Neural progenitor cell (in vitro differentiated cells): ENCODE data around the gene COL13A1. TPM values are rescaled to one million over a fixed set of nuclear protein-coding genes. Genes with fewer than 3 reads are reported as not detected.

Experiments
- DNase-seq: peaks from one replicate; pipeline ENCODE4 v3.0.0-alpha.2; 2016; ENCODE audit warnings: low spot score
- H2AFZ ChIP-seq: fragments of 200-600 bp; sonication (generic); replicated peaks from 2 replicates; pipeline ENCODE4 v1.6.1; 2016; ENCODE audit warnings: antibody characterized with exemption
- H3F3A ChIP-seq: fragments of 200-600 bp; sonication (generic); 2 replicates; pipeline ENCODE4 v1.6.1; 2016; ENCODE audit warnings: antibody characterized with exemption, low read depth
- H3K27ac ChIP-seq: fragments of 200-600 bp; sonication (generic); 2 replicates; pipeline ENCODE4 v1.5.1; 2016; ENCODE audit warnings: mild to moderate bottlenecking
- H3K27me3 ChIP-seq: fragments of 200-600 bp; sonication (generic); 2 replicates; pipeline ENCODE4 v1.6.1; 2016; ENCODE audit warnings: mild to moderate bottlenecking, moderate library complexity
- H3K36me3 ChIP-seq: fragments of 200-600 bp; sonication (generic); 2 replicates; pipeline ENCODE4 v1.5.1; 2016
- H3K4me1 ChIP-seq: fragments of 200-600 bp; sonication (generic); 2 replicates; pipeline ENCODE4 v1.6.1; 2016; ENCODE audit warnings: mixed run types
- H3K4me2 ChIP-seq: fragments of 200-600 bp; sonication (generic); 2 replicates; pipeline ENCODE4 v1.6.1; 2016
- H3K4me3 ChIP-seq: fragments of 200-600 bp; sonication (generic); 2 replicates; pipeline ENCODE4 v1.5.1; 2016
- H3K79me2 ChIP-seq: fragments of 200-600 bp; sonication (generic); 2 replicates; pipeline ENCODE4 v1.6.1; 2016; ENCODE audit warnings: low read depth
- H3K9ac ChIP-seq: fragments of 200-600 bp; sonication (generic); 2 replicates; pipeline ENCODE4 v1.6.1; 2016
- H3K9me3 ChIP-seq: fragments of 200-600 bp; sonication (generic); 2 replicates; pipeline ENCODE4 v1.5.1; 2016; ENCODE audit warnings: low read depth
- H4K20me1 ChIP-seq: fragments of 200-600 bp; sonication (generic); 2 replicates; pipeline ENCODE4 v1.6.1; 2016; ENCODE audit warnings: low read depth
- H3K27ac Mint-ChIP-seq: 3 replicates; pipeline ENCODE4 v1.8.0; 2021; ENCODE audit warnings: mixed read lengths
- H3K27me3 Mint-ChIP-seq: 2 replicates; pipeline ENCODE4 v1.8.0; 2022; ENCODE audit warnings: low read depth, mild to moderate bottlenecking, inconsistent platforms, moderate library complexity, mixed read lengths; ENCODE audit not compliant: insufficient read depth
- H3K36me3 Mint-ChIP-seq: 3 replicates; pipeline ENCODE4 v1.8.0; 2021; ENCODE audit warnings: mixed read lengths
- H3K4me1 Mint-ChIP-seq: 3 replicates; pipeline ENCODE4 v1.8.0; 2021; ENCODE audit warnings: mixed read lengths
- H3K4me3 Mint-ChIP-seq: 3 replicates; pipeline ENCODE4 v1.8.0; 2021; ENCODE audit warnings: mild to moderate bottlenecking, moderate library complexity, mixed read lengths
- H3K9me3 Mint-ChIP-seq: 3 replicates; pipeline ENCODE4 v1.8.0; 2020; ENCODE audit warnings: mixed read lengths
- CTCF ChIP-seq: fragments of 200-600 bp; sonication (generic); IDR thresholded peaks from 2 replicates; pipeline ENCODE4 v1.5.1; 2017; ENCODE audit warnings: antibody characterized with exemption, mild to moderate bottlenecking
- EZH2 ChIP-seq: fragments of 200-600 bp; sonication (generic); IDR thresholded peaks from 2 replicates; pipeline ENCODE4 v1.6.1; 2017; ENCODE audit warnings: antibody characterized with exemption, mild to moderate bottlenecking, moderate library complexity
- EZH2phosphoT487 ChIP-seq: fragments of 200-600 bp; sonication (generic); IDR thresholded peaks from 2 replicates; pipeline ENCODE4 v1.6.1; 2017; ENCODE audit warnings: antibody characterized with exemption
- total RNA-seq: library from RNA; depleted of rRNA; stranded (reverse); fragments of >200 nt; gene quantifications from 2 replicates; pipeline ENCODE4 v1.2.3, GENCODE V29; 2015; ENCODE audit warnings: low replicate concordance

COL13A1 gene
- total RNA-seq, 1 donor from 2014 or later = 1.3 TPM

GRCh38 chr10:69879634-69880257 lies 78.0 kb downstream of the COL13A1 start:
- Histone ChIP-seq H3K79me2 (no peaks in the 10 kb centered on the region), H2AFZ (peak overlapping the region; percentile 53), H3K9ac (no peak overlapping the region), H3K27ac (no peak overlapping the region), H3K4me3 (no peak overlapping the region), H3F3A (peaks cover 6% of the 10 kb centered on the region), H3K36me3 (no peaks in the 10 kb centered on the region), H3K4me2 (peak overlapping the region; percentile 19), H4K20me1 (no peaks in the 10 kb centered on the region), H3K9me3 (no peaks in the 10 kb centered on the region), H3K27me3 (no peaks in the 10 kb centered on the region), H3K4me1 (peaks cover 27% of the 10 kb centered on the region)
- Mint-ChIP-seq H3K36me3 (no peaks in the 10 kb centered on the region), H3K27me3 (peaks cover 14% of the 10 kb centered on the region), H3K9me3 (no peaks in the 10 kb centered on the region), H3K27ac (peak overlapping the region; percentile 93), H3K4me3 (peak overlapping the region; percentile 43), H3K4me1 (peaks cover 46% of the 10 kb centered on the region)
- no peak for DNase-seq
- TF ChIP-seq CTCF (no peak), EZH2 (no peak), EZH2phosphoT487 (no peak)

DNA sequence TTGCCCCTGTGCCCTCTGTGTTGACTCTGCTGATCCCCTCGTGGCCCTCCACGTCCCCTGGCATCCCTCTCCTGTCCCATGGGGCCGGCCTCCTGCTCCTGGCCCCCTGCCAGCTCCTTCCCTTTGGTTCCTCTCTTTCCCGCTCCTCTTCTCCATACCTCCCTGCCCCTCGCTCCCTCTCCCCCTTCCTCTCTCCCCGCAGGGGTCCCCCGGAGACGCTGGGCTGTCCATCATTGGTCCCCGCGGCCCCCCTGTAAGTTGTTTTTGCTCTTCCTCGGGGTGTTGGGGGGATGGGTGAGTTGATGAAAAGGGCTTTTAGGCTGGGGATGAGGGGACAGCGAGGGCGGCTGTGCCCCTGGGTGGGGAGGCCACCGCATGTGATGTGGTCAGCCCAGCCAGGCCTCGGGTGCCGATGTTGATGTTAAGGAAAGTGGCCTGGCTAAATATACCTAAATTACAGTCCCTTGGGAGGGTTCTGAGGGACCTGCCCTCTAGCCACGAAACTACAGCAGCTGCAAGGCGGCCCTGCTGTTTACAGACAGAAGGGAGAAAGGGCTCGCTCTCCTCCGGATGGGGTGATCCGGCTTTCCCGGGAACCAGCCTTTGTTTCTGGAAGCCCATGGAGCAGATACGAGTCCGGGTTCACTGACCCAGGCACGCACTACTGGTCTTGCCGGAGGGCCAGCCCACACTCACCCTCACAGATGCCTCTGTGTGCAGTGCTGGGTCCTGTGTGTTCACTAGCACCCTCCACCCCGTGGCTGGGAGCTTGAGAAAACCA lies 78.8 kb downstream of the COL13A1 start:
- Histone ChIP-seq H3F3A (peaks cover 6% of the 10 kb centered on the region), H3K27me3 (no peaks in the 10 kb centered on the region), H3K36me3 (no peaks in the 10 kb centered on the region), H3K4me2 (peak overlapping the region; percentile 19), H3K79me2 (no peaks in the 10 kb centered on the region), H3K9ac (no peak overlapping the region), H3K4me3 (no peak overlapping the region), H4K20me1 (no peaks in the 10 kb centered on the region), H3K27ac (no peak overlapping the region), H3K9me3 (no peaks in the 10 kb centered on the region), H2AFZ (peak overlapping the region; percentile 53), H3K4me1 (peaks cover 27% of the 10 kb centered on the region)
- no peak for TF ChIP-seq EZH2phosphoT487
- TF ChIP-seq CTCF = no peak
- TF ChIP-seq EZH2 = no peak
- H3K27me3 Mint-ChIP-seq = peaks cover 11% of the 10 kb centered on the region
- DNase-seq = no peak
- no peaks in the 10 kb centered on the region for H3K36me3 Mint-ChIP-seq
- peak overlapping the region; percentile 93 for H3K27ac Mint-ChIP-seq
- H3K9me3 Mint-ChIP-seq = no peaks in the 10 kb centered on the region
- H3K4me3 Mint-ChIP-seq = no peak overlapping the region
- peaks cover 46% of the 10 kb centered on the region for H3K4me1 Mint-ChIP-seq

DNA sequence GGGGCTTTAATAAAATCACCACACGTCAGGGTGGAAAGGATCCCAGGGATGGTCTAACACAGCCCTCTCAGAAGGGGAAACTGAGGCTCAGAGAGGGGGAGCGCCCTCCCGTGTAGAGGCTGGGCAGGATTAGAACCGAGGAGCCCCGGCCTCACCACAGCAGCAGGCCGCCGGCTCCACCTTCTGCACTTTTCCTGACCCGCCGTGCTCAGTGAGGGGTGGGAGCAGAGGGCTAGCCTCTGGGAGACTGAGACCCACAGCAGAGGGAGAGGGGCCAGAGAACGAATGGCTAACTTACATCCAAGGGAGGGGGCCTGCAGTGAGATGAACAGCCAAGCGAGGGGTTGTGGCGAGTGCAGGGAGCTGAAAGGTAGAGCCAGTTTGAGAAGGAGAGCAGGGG lies 79.5 kb downstream of the COL13A1 start:
- H3K4me1 ChIP-seq = peaks cover 27% of the 10 kb centered on the region
- no peak overlapping the region for H2AFZ ChIP-seq
- TF ChIP-seq EZH2 = no peak
- no peak for TF ChIP-seq CTCF
- Mint-ChIP-seq H3K4me3 (peak overlapping the region; percentile 35), H3K27ac (no peak overlapping the region), H3K36me3 (no peaks in the 10 kb centered on the region), H3K9me3 (no peaks in the 10 kb centered on the region), H3K4me1 (peaks cover 46% of the 10 kb centered on the region), H3K27me3 (peaks cover 10% of the 10 kb centered on the region)
- no peak overlapping the region for H3K4me3 ChIP-seq
- no peak overlapping the region for H3K9ac ChIP-seq
- no peak overlapping the region for H3K27ac ChIP-seq
- no peaks in the 10 kb centered on the region for H3K36me3 ChIP-seq
- H3K27me3 ChIP-seq = no peaks in the 10 kb centered on the region
- no peaks in the 10 kb centered on the region for H4K20me1 ChIP-seq
- peaks cover 6% of the 10 kb centered on the region for H3F3A ChIP-seq
- no peak overlapping the region for H3K4me2 ChIP-seq
- no peak for DNase-seq
- no peaks in the 10 kb centered on the region for H3K9me3 ChIP-seq
- no peaks in the 10 kb centered on the region for H3K79me2 ChIP-seq
